CD4-positive, alpha-beta memory T cell (primary cell): Measurements from ENCODE around the gene DRC3. TPM values are rescaled to one million over a fixed set of nuclear protein-coding genes. Genes with fewer than 3 reads are reported as not detected.
A peak's percentile ranks its signal among the peaks of the same experiment; 100 is the strongest.

ENCODE experiments used
- CTCF ChIA-PET: fragments of 350-600 bp; sonication (Branson Sonifier 250); formaldehyde crosslinking; loops from one replicate; lab custom pipeline; 2021; ENCODE audit warnings: inconsistent platforms; ENCODE audit not compliant: partially characterized antibody; lab: Charles Lee
- POLR2A ChIA-PET: fragments of 350-600 bp; sonication (Branson Sonifier 250); formaldehyde crosslinking; loops from one replicate; lab custom pipeline; 2021; ENCODE audit not compliant: partially characterized antibody; lab: Charles Lee
- DNase-seq, 5 donors: peaks; one replicate each; pipeline versions ENCODE4 v3.0.0 to v3.0.0-alpha.2; 2020 to 2022; ENCODE audit warnings: mixed read lengths in 1 of 5
- H3K27ac ChIP-seq: one replicate; pipeline ENCODE4 v1.7.0; 2013; ENCODE audit warnings: low read depth, low read length
- H3K27me3 ChIP-seq: 2 replicates; pipeline ENCODE4 v1.7.0; 2013; ENCODE audit warnings: mild to moderate bottlenecking, low read length, moderate library complexity; ENCODE audit not compliant: insufficient read depth
- H3K36me3 ChIP-seq: 2 replicates; pipeline ENCODE4 v1.7.0; 2013; ENCODE audit warnings: mild to moderate bottlenecking, low read length, moderate library complexity; ENCODE audit not compliant: insufficient read depth
- H3K4me1 ChIP-seq: 2 replicates; pipeline ENCODE4 v1.7.0; 2013; ENCODE audit warnings: mild to moderate bottlenecking, low read length, moderate library complexity; ENCODE audit not compliant: insufficient read depth
- H3K4me3 ChIP-seq, 2 donors: one replicate each; pipeline ENCODE4 v1.7.0; 2013; ENCODE audit warnings: low read length in 2 of 2, mild to moderate bottlenecking in 1 of 2
- H3K9me3 ChIP-seq, 2 donors: one replicate each; pipeline ENCODE4 v1.7.0; 2013; ENCODE audit warnings: low read length in 2 of 2, control low read depth in 1 of 2; ENCODE audit not compliant: control insufficient read depth in 1 of 2
- H3K27ac Mint-ChIP-seq, 7 donors: one replicate each; pipeline ENCODE4 v1.8.0; 2020 to 2021; ENCODE audit warnings: mixed read lengths in 7 of 7, mild to moderate bottlenecking in 6 of 7, inconsistent platforms in 3 of 7, moderate library complexity in 3 of 7
- H3K27me3 Mint-ChIP-seq, 2 donors: one replicate each; pipeline ENCODE4 v1.8.0; 2020 to 2021; ENCODE audit warnings: mixed read lengths in 2 of 2
- H3K36me3 Mint-ChIP-seq, 2 donors: one replicate each; pipeline ENCODE4 v1.8.0; 2020 to 2021; ENCODE audit warnings: mixed read lengths in 2 of 2, inconsistent platforms in 1 of 2, mild to moderate bottlenecking in 1 of 2
- H3K4me1 Mint-ChIP-seq, 4 donors: one replicate each; pipeline ENCODE4 v1.8.0; 2020 to 2021; ENCODE audit warnings: mixed read lengths in 4 of 4, mild to moderate bottlenecking in 1 of 4
- H3K4me3 Mint-ChIP-seq, 8 donors: one replicate each; pipeline ENCODE4 v1.8.0; 2020 to 2021; ENCODE audit warnings: mixed read lengths in 8 of 8, mild to moderate bottlenecking in 7 of 8, moderate library complexity in 6 of 8, inconsistent platforms in 3 of 8
- H3K9me3 Mint-ChIP-seq, 8 donors: one replicate each; pipeline ENCODE4 v1.8.0; 2020 to 2021; ENCODE audit warnings: mixed read lengths in 8 of 8, mild to moderate bottlenecking in 5 of 8, inconsistent platforms in 3 of 8, moderate library complexity in 1 of 8
- intact Hi-C: fragments of 100-400 bp; cut with micrococcal nuclease; formaldehyde crosslinking; loops from one replicate; pipeline ENCODE4 v1.15.1; 2023
- polyA plus RNA-seq, 2 donors: library from polyadenylated mRNA; unstranded; fragments of 300-500 nt; fragmentation: Illumina TruSeq; gene quantifications; one replicate each; pipeline ENCODE4 v1.2.3, GENCODE V29; 2021
- total RNA-seq, 2 experiments: library from RNA; stranded (reverse); gene quantifications; one replicate each; pipeline ENCODE4 v1.2.3, GENCODE V29; 2021

DRC3 gene
- total and polyA plus RNA-seq, 4 experiments from 2014 or later = 0.24 to 0.67 (median 0.64) TPM; not detected in 1

GRCh38 chr17:17999364-18000029, 26.8 kb downstream of the DRC3 start:
- Histone ChIP-seq H3K4me3 (no peak overlapping the region), H3K36me3 (no peaks in the 10 kb centered on the region), H3K9me3 (no peaks in the 10 kb centered on the region), H3K27me3 (no peaks in the 10 kb centered on the region), H3K4me1 (no peaks in the 10 kb centered on the region), H3K27ac (no peak overlapping the region)
- no peaks in the 10 kb centered on the region for H3K9me3 Mint-ChIP-seq
- peak overlapping the region in 1 of 7 donors; percentile 65 for H3K27ac Mint-ChIP-seq
- DNase-seq = no peak
- intact Hi-C loops = no loop called here
- no peaks in the 10 kb centered on the region for H3K36me3 Mint-ChIP-seq
- ChIA-PET POLR2A (no interaction called here), CTCF (no interaction called here)
- no peaks in the 10 kb centered on the region for H3K27me3 Mint-ChIP-seq
- H3K4me1 Mint-ChIP-seq = no peaks in the 10 kb centered on the region
- no peak overlapping the region for H3K4me3 Mint-ChIP-seq

DNA sequence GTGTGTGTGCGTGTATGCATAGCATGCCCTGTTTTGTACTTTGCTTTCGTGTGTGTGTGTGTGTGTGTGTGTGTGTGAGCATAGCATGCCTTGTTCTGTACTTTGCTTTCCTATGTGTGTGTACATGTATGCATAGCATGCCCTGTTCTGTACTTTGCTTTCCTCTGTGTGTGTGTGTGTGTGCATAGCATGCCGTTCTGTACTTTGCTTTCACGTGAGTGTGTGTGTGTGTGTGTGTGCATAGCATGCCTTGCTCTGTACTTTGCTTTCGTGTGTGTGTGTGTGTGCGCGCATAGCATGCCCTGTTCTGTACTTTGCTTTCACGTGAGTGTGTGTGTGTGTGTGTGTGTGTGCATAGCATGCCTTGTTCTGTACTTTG, 27.4 kb downstream of the DRC3 start:
- ChIA-PET CTCF (no interaction called here), POLR2A (no interaction called here)
- no peaks in the 10 kb centered on the region for H3K9me3 Mint-ChIP-seq
- no peak for DNase-seq
- peak overlapping the region in 2 of 7 donors; percentile 16 to 65 for H3K27ac Mint-ChIP-seq
- no peaks in the 10 kb centered on the region for H3K27me3 ChIP-seq
- H3K36me3 Mint-ChIP-seq = no peaks in the 10 kb centered on the region
- no peaks in the 10 kb centered on the region for H3K27me3 Mint-ChIP-seq
- H3K4me3 ChIP-seq = no peak overlapping the region
- H3K36me3 ChIP-seq = no peaks in the 10 kb centered on the region
- H3K4me3 Mint-ChIP-seq = no peak overlapping the region
- no peaks in the 10 kb centered on the region for H3K4me1 ChIP-seq
- no peaks in the 10 kb centered on the region for H3K4me1 Mint-ChIP-seq
- no peak overlapping the region for H3K27ac ChIP-seq
- H3K9me3 ChIP-seq = no peaks in the 10 kb centered on the region
- intact Hi-C loops = no loop called here

GRCh38 chr17:18002171-18002570, 29.5 kb downstream of the DRC3 start:
- no peak overlapping the region for H3K27ac ChIP-seq
- POLR2A ChIA-PET = interaction anchor here (1.4 kb wide), 1 partner anchor 30 kb away, joined by 3 read pairs; the partner anchor contains the start of genes DRC3 and TOM1L2
- no peak overlapping the region for H3K27ac Mint-ChIP-seq
- intact Hi-C loops = no loop called here
- no peak for DNase-seq
- H3K27me3 Mint-ChIP-seq = no peaks in the 10 kb centered on the region
- CTCF ChIA-PET = interaction anchor here (1.1 kb wide), 1 partner anchor 11 kb away, joined by 3 read pairs; no protein-coding TSS in a partner anchor
- peaks cover 0 to 2% (median 0%) of the 10 kb centered on the region in 4 donors for H3K4me1 Mint-ChIP-seq
- H3K4me3 Mint-ChIP-seq = no peak overlapping the region
- H3K4me3 ChIP-seq = no peak overlapping the region
- H3K36me3 ChIP-seq = no peaks in the 10 kb centered on the region
- H3K9me3 Mint-ChIP-seq = no peaks in the 10 kb centered on the region
- H3K36me3 Mint-ChIP-seq = peaks cover 4 to 13% of the 10 kb centered on the region in 2 donors
- no peaks in the 10 kb centered on the region for H3K9me3 ChIP-seq
- no peaks in the 10 kb centered on the region for H3K27me3 ChIP-seq
- H3K4me1 ChIP-seq = no peaks in the 10 kb centered on the region

DNA sequence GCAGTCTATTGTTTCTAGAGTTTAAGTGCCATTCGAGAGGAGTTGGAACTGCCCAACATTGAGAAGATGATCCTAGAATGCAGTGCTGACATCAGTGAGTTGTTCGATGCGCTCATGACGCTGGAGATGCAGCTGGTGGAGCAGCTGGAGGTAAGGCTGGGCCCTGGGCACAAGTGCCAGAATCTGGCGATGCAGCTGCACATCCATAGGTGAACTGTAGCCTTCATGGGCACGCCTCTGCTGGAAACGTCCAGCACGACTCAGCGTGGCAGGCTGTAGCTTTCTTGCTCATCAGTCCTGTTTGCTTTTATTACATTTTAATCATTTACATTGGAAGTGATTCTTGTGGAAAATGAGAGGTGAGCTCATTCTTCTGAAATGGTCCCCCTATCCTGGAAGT, 31.7 kb downstream of the DRC3 start:
- Histone ChIP-seq H3K36me3 (no peaks in the 10 kb centered on the region), H3K27ac (no peak overlapping the region), H3K27me3 (no peaks in the 10 kb centered on the region), H3K4me1 (no peaks in the 10 kb centered on the region), H3K9me3 (no peaks in the 10 kb centered on the region), H3K4me3 (no peak overlapping the region)
- ChIA-PET CTCF (interaction anchor here (0.6 to 0.7 kb wide), 2 partner anchors 25 to 114 kb away, joined by 3 to 6 read pairs; no protein-coding TSS in a partner anchor), POLR2A (no interaction called here)
- H3K9me3 Mint-ChIP-seq = no peaks in the 10 kb centered on the region
- peaks cover 0 to 2% (median 0%) of the 10 kb centered on the region in 4 donors for H3K4me1 Mint-ChIP-seq
- H3K4me3 Mint-ChIP-seq = no peak overlapping the region
- no peak for DNase-seq
- no peaks in the 10 kb centered on the region for H3K27me3 Mint-ChIP-seq
- no peak overlapping the region for H3K27ac Mint-ChIP-seq
- H3K36me3 Mint-ChIP-seq = peaks cover 11 to 26% of the 10 kb centered on the region in 2 donors
- intact Hi-C loops = no loop called here

- Mint-ChIP-seq H3K27me3 (no peaks in the 10 kb centered on the region), H3K4me1 (peaks cover 0 to 2% (median 0%) of the 10 kb centered on the region in 4 donors), H3K27ac (no peak overlapping the region), H3K9me3 (no peaks in the 10 kb centered on the region), H3K36me3 (peaks cover 15 to 30% of the 10 kb centered on the region in 2 donors), H3K4me3 (no peak overlapping the region)
- H3K36me3 ChIP-seq = no peaks in the 10 kb centered on the region
- CTCF ChIA-PET = no interaction called here
- no peak for DNase-seq
- POLR2A ChIA-PET = no interaction called here
- intact Hi-C loops = no loop called here
- no peaks in the 10 kb centered on the region for H3K4me1 ChIP-seq
- H3K27me3 ChIP-seq = no peaks in the 10 kb centered on the region
- H3K9me3 ChIP-seq = no peaks in the 10 kb centered on the region
- H3K27ac ChIP-seq = no peak overlapping the region
- no peak overlapping the region for H3K4me3 ChIP-seq
Measured at GRCh38 chr17:18004884-18005305, 32.2 kb downstream of the DRC3 start.

DNA sequence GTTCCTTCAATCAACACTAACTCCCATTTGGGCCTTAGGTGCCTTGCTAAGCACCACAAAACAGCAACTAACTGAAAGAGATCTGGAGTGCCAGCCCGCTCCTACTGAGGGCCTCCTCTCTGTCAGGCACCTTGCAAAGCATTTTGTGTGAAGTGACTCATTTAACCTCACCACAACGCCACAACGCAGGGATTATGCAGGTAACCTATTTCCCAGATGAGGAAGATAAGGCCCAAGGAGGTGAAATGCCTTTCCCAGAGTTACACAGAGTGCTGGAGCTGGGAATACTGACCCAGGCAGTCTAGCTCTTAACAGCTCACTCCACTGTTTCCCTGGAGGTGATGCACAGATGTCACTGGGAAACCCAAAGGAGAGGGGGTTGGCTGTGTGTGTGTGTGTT, 32.8 kb downstream of the DRC3 start:
- H3K9me3 ChIP-seq = no peaks in the 10 kb centered on the region
- CTCF ChIA-PET = interaction anchor here (0.8 kb wide), 1 partner anchor 59 kb away, joined by 3 read pairs; no protein-coding TSS in a partner anchor
- H3K36me3 ChIP-seq = no peaks in the 10 kb centered on the region
- Mint-ChIP-seq H3K27ac (no peak overlapping the region), H3K4me1 (peaks cover 0 to 2% (median 0%) of the 10 kb centered on the region in 4 donors), H3K9me3 (no peaks in the 10 kb centered on the region), H3K4me3 (no peak overlapping the region), H3K36me3 (peaks cover 15 to 30% of the 10 kb centered on the region in 2 donors), H3K27me3 (no peaks in the 10 kb centered on the region)
- H3K4me3 ChIP-seq = no peak overlapping the region
- intact Hi-C loops = no loop called here
- no peaks in the 10 kb centered on the region for H3K27me3 ChIP-seq
- H3K27ac ChIP-seq = no peak overlapping the region
- POLR2A ChIA-PET = no interaction called here
- no peaks in the 10 kb centered on the region for H3K4me1 ChIP-seq
- no peak for DNase-seq

DNA sequence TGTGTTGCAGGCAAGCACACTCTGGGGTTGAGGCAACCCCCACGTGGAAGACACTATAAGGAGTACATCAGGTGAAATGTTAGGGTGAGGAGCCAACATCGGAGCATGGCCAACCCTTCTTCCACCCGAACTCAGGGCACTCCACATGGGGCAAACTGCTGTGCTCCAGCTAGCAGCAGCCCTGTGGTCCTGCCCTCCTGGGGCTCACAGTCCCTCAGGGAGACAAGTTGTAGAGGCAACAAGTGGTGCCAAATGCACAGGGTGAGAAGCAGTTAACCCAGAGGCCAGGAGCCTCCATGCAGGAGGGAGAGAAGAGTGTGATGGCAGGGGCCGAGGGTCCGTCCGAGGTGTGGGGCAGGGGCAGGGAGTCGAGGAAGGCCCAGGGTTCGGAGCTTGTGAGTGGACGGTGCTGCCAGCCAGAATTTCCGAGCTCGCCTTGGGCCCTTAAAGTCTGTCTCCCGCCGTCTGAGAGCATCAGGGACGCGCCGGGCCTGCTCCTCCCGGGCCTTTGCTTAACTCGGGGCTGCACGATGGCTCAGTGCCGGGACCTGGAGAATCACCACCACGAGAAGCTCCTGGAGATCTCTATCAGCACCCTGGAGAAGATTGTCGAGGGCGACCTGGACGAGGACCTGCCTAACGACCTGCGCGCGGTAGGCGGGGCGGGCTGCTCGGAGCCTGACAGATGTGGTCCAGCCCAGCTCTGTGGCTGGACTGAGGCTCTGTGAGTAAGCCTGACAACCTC, 34.0 kb downstream of the DRC3 start:
- ChIA-PET POLR2A (no interaction called here), CTCF (no interaction called here)
- no peak overlapping the region for H3K4me3 ChIP-seq
- Mint-ChIP-seq H3K9me3 (no peaks in the 10 kb centered on the region), H3K36me3 (peaks cover 15 to 30% of the 10 kb centered on the region in 2 donors), H3K27me3 (no peaks in the 10 kb centered on the region), H3K4me1 (peaks cover 0 to 2% (median 0%) of the 10 kb centered on the region in 4 donors), H3K4me3 (no peak overlapping the region), H3K27ac (peak overlapping the region in 1 of 7 donors; percentile 59)
- H3K36me3 ChIP-seq = no peaks in the 10 kb centered on the region
- DNase-seq = no peak
- intact Hi-C loops = no loop called here
- H3K27ac ChIP-seq = no peak overlapping the region
- no peaks in the 10 kb centered on the region for H3K27me3 ChIP-seq
- H3K9me3 ChIP-seq = no peaks in the 10 kb centered on the region
- H3K4me1 ChIP-seq = no peaks in the 10 kb centered on the region
